SIG-M5 treated with dmso at 0.1 percent for 504 hours (cell line): Measurements from ENCODE around the gene SLC22A16.

Experiments
- DNase-seq: peaks from one replicate; lab custom pipeline; 2025; ENCODE audit not compliant: unreplicated experiment; lab: John Stamatoyannopoulos, UW

Gene SLC22A16

GRCh38 chr6:110408901-110409300 lies 67.5 kb downstream of the SLC22A16 start:
- no peak for DNase-seq

- no peak for DNase-seq
These were observed 71.8 kb downstream of the SLC22A16 start for GRCh38 chr6:110404607-110405006.

GRCh38 chr6:110401585-110402176 lies 74.7 kb downstream of the SLC22A16 start:
- DNase-seq, result no peak

GRCh38 chr6:110400208-110400607 lies 76.2 kb downstream of the SLC22A16 start:
- DNase-seq, result no peak

GRCh38 chr6:110399219-110400071 lies 77.0 kb downstream of the SLC22A16 start:
- no peak for DNase-seq

GRCh38 chr6:110398778-110399177 lies 77.6 kb downstream of the SLC22A16 start:
- DNase-seq, result no peak

- no peak for DNase-seq
These were observed 81.2 kb downstream of the SLC22A16 start for GRCh38 chr6:110395221-110395620.

- DNase-seq, result no peak
These were observed 82.0 kb downstream of the SLC22A16 start for GRCh38 chr6:110394409-110394808.

- no peak for DNase-seq
These were observed 83.7 kb downstream of the SLC22A16 start for GRCh38 chr6:110392727-110393126.

GRCh38 chr6:110390404-110390803 lies 86.0 kb downstream of the SLC22A16 start:
- DNase-seq, result no peak

- no peak for DNase-seq
These were observed 86.6 kb downstream of the SLC22A16 start for GRCh38 chr6:110389689-110390382.

- DNase-seq, result no peak
These were observed 88.4 kb downstream of the SLC22A16 start for GRCh38 chr6:110387986-110388385.

- DNase-seq, result no peak
These were observed 91.0 kb downstream of the SLC22A16 start for GRCh38 chr6:110385458-110385863.

GRCh38 chr6:110378552-110378951 lies 97.9 kb downstream of the SLC22A16 start:
- DNase-seq, result no peak
